Measurements from ENCODE around the gene TRABD2B.

TRABD2B gene

GRCh38 chr1:47843781-47844557, 153.2 kb downstream of the TRABD2B start:
- no peak for DNase-seq

- DNase-seq: no peak
Observed at GRCh38 chr1:47843059-47843458, 154.1 kb downstream of the TRABD2B start.

- DNase-seq: no peak
Observed at GRCh38 chr1:47842228-47842919, 154.8 kb downstream of the TRABD2B start.

GRCh38 chr1:47841356-47841755, 155.8 kb downstream of the TRABD2B start:
- DNase-seq: no peak

- no peak for DNase-seq
Observed at GRCh38 chr1:47840393-47841190, 156.6 kb downstream of the TRABD2B start.

- DNase-seq: no peak
Observed at GRCh38 chr1:47839433-47839760, 157.8 kb downstream of the TRABD2B start.

GRCh38 chr1:47838562-47839432, 158.4 kb downstream of the TRABD2B start:
- no peak for DNase-seq

GRCh38 chr1:47837866-47838561, 159.2 kb downstream of the TRABD2B start:
- no peak for DNase-seq

GRCh38 chr1:47837056-47837830, 159.9 kb downstream of the TRABD2B start:
- no peak for DNase-seq

- DNase-seq: no peak
Observed at GRCh38 chr1:47835409-47835808, 161.8 kb downstream of the TRABD2B start.

GRCh38 chr1:47834326-47834725, 162.9 kb downstream of the TRABD2B start:
- DNase-seq: no peak

GRCh38 chr1:47830641-47831333, 166.4 kb downstream of the TRABD2B start:
- DNase-seq: no peak

GRCh38 chr1:47830021-47830420, 167.2 kb downstream of the TRABD2B start:
- no peak for DNase-seq

- no peak for DNase-seq
Observed at GRCh38 chr1:47828978-47829377, 168.2 kb downstream of the TRABD2B start.

GRCh38 chr1:47827109-47827508, 170.1 kb downstream of the TRABD2B start:
- DNase-seq: no peak

- no peak for DNase-seq
Observed at GRCh38 chr1:47824716-47825115, 172.5 kb downstream of the TRABD2B start.

GRCh38 chr1:47824297-47824696, 172.9 kb downstream of the TRABD2B start:
- DNase-seq: no peak

GRCh38 chr1:47823040-47823808, 174.0 kb downstream of the TRABD2B start:
- DNase-seq: no peak

- DNase-seq: no peak
Observed at GRCh38 chr1:47821760-47822159, 175.4 kb downstream of the TRABD2B start.

GRCh38 chr1:47819574-47819888, 177.7 kb downstream of the TRABD2B start:
- DNase-seq: no peak
